Measurements from ENCODE around the gene CBL.

CBL gene

GRCh38 chr11:119267645-119268044 lies 61.5 kb downstream of the CBL start:
- TF ChIP-seq, protein P1, sequence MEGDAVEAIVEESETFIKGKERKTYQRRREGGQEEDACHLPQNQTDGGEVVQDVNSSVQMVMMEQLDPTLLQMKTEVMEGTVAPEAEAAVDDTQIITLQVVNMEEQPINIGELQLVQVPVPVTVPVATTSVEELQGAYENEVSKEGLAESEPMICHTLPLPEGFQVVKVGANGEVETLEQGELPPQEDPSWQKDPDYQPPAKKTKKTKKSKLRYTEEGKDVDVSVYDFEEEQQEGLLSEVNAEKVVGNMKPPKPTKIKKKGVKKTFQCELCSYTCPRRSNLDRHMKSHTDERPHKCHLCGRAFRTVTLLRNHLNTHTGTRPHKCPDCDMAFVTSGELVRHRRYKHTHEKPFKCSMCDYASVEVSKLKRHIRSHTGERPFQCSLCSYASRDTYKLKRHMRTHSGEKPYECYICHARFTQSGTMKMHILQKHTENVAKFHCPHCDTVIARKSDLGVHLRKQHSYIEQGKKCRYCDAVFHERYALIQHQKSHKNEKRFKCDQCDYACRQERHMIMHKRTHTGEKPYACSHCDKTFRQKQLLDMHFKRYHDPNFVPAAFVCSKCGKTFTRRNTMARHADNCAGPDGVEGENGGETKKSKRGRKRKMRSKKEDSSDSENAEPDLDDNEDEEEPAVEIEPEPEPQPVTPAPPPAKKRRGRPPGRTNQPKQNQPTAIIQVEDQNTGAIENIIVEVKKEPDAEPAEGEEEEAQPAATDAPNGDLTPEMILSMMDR (IDR thresholded peaks at IDR 0.05), result no peak
- DNase-seq (ENCODE audit: low spot score), result no peak
- Histone ChIP-seq H3K4me3 (no peak overlapping the region), H3K27ac (no peak overlapping the region)

- Histone ChIP-seq H3K27ac (no peak overlapping the region), H3K4me3 (no peak overlapping the region)
- TF ChIP-seq, protein P1 (IDR thresholded peaks at IDR 0.05), result no peak
- DNase-seq (ENCODE audit: low spot score), result no peak
Observed at GRCh38 chr11:119273721-119274120, 67.6 kb downstream of the CBL start.

GRCh38 chr11:119277660-119278059 lies 71.5 kb downstream of the CBL start:
- TF ChIP-seq, protein P1 (IDR thresholded peaks at IDR 0.05), result no peak
- DNase-seq (ENCODE audit: low spot score), result no peak
- Histone ChIP-seq H3K27ac (no peak overlapping the region), H3K4me3 (no peak overlapping the region)

DNA sequence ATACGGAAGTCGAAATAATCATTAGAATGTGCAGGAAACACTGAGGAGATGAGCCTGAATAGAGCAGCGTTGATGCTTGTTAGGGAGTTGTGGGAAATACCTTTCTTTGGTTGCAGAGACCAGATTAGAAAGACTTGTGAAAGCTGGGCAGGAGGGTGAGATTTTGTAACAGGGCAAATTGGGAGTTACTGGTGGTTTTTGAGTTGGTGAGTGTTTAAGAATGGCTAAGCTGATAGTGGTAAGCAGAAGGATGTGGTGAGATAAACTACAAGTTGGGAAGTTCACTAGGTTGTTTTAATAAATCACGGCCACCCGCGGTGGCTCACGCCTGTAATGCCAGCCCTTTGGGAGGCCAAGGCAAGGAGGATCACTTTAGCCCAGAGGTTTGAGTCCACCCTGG lies 76.4 kb downstream of the CBL start:
- TF ChIP-seq, protein P1 (IDR thresholded peaks at IDR 0.05), result no peak
- Histone ChIP-seq H3K27ac (no peak overlapping the region), H3K4me3 (no peak overlapping the region)
- DNase-seq (ENCODE audit: low spot score), result no peak

GRCh38 chr11:119284344-119285157 lies 78.4 kb downstream of the CBL start:
- TF ChIP-seq, protein P1 (IDR thresholded peaks at IDR 0.05), result no peak

GRCh38 chr11:119285431-119285830 lies 79.3 kb downstream of the CBL start:
- no peak overlapping the region for H3K27ac ChIP-seq
- no peak overlapping the region for H3K4me3 ChIP-seq
- TF ChIP-seq, protein P1 (IDR thresholded peaks at IDR 0.05), result no peak
- no peak for DNase-seq (ENCODE audit: low spot score)

More at GRCh38 chr11:119284344-119285157, 78.4 kb downstream of the CBL start:
- Histone ChIP-seq H3K4me3 (no peak overlapping the region), H3K27ac (no peak overlapping the region)
- no peak for DNase-seq (ENCODE audit: low spot score)

GRCh38 chr11:119288219-119288618 lies 82.1 kb downstream of the CBL start:
- DNase-seq (ENCODE audit: low spot score), result no peak
- TF ChIP-seq, protein P1 (IDR thresholded peaks at IDR 0.05), result no peak
- Histone ChIP-seq H3K27ac (no peak overlapping the region), H3K4me3 (no peak overlapping the region)

Measured in coronary artery (tissue), 2 donors.